ENCODE measurements around the gene FLYWCH1.

- TF ChIP-seq CTCF (IDR thresholded peaks at IDR 0.05) (no peak), POLR2A (IDR thresholded peaks at IDR 0.05) (no peak), EP300 (IDR thresholded peaks at IDR 0.05) (no peak)
Observed at GRCh38 chr16:2966808-2967191, 55.1 kb downstream of the FLYWCH1 start.
